BLaER1 treated with 17β-estradiol and CSF1 and Interleukin-3, amounts not matched to agents 10 nM and 100 nM (cell line): ENCODE data around the gene SRSF7.
A peak's percentile ranks its signal among the peaks of the same experiment; 100 is the strongest.
"Not testable (repeated sequence)": the region's sequence is repeated elsewhere in the genome, so short reads cannot be mapped to it uniquely, and the experiment has no call there.

Experiments
- H3K27ac ChIP-seq, 11 experiments: shearing (Covaris generic); formaldehyde crosslinking; 2 replicates each; pipeline ENCODE4 v1.8.1; 2022
- H3K27me3 ChIP-seq, 11 experiments: shearing (Covaris generic); formaldehyde crosslinking; 2 replicates each; pipeline ENCODE4 v1.8.1; 2022
- H3K36me3 ChIP-seq, 11 experiments: shearing (Covaris generic); formaldehyde crosslinking; 2 replicates each; pipeline ENCODE4 v1.8.1; 2022
- H3K4me1 ChIP-seq, 10 experiments: shearing (Covaris generic); formaldehyde crosslinking; 2 replicates each; pipeline ENCODE4 v1.8.1; 2022
- H3K4me2 ChIP-seq, 11 experiments: shearing (Covaris generic); formaldehyde crosslinking; 2 replicates each; pipeline ENCODE4 v1.8.1; 2022
- H3K4me3 ChIP-seq, 10 experiments: shearing (Covaris generic); formaldehyde crosslinking; 2 replicates each; pipeline ENCODE4 v1.8.1; 2022
- H3K9ac ChIP-seq, 11 experiments: shearing (Covaris generic); formaldehyde crosslinking; 2 replicates each; pipeline ENCODE4 v1.8.1; 2022
- H3K9me3 ChIP-seq, 11 experiments: shearing (Covaris generic); formaldehyde crosslinking; replicated peaks in 1 of 11; 2 replicates each; pipeline ENCODE4 v1.8.1; 2022
- H4K20me1 ChIP-seq, 11 experiments: shearing (Covaris generic); formaldehyde crosslinking; 2 replicates each; pipeline ENCODE4 v1.8.1; 2022
- Cebpa-rat ChIP-seq, 11 experiments: shearing (Covaris generic); IDR thresholded peaks; 2 replicates each; pipeline ENCODE4 v1.8.1; 2022

SRSF7 gene

GRCh38 chr2:38706846-38707345, 44.3 kb downstream of the SRSF7 start:
- no peak overlapping the region for H3K4me2 ChIP-seq
- no peak overlapping the region for H3K4me3 ChIP-seq
- no peak overlapping the region for H3K9ac ChIP-seq
- peaks cover 0 to 10% (median 0%) of the 10 kb centered on the region in 11 experiments; a peak in 7 of 22 replicates for H3K9me3 ChIP-seq
- no peak for TF ChIP-seq Cebpa-rat (IDR thresholded peaks at IDR 0.05)
- peaks cover 0 to 5% (median 0%) of the 10 kb centered on the region in 11 experiments; a peak in 1 of 22 replicates for H3K27me3 ChIP-seq
- H4K20me1 ChIP-seq, result no peaks in the 10 kb centered on the region; a peak in 1 of 22 replicates
- H3K27ac ChIP-seq, result no peak overlapping the region
- peaks cover 0 to 6% (median under 1%) of the 10 kb centered on the region in 10 experiments; a peak in 6 of 20 replicates for H3K4me1 ChIP-seq
- peaks cover 0 to 39% (median 18%) of the 10 kb centered on the region in 11 experiments; a peak in 12 of 22 replicates for H3K36me3 ChIP-seq

GRCh38 chr2:38704664-38705063, 46.5 kb downstream of the SRSF7 start:
- H4K20me1 ChIP-seq, result no peaks in the 10 kb centered on the region; a peak in 1 of 22 replicates

GRCh38 chr2:38703336-38703735, 47.8 kb downstream of the SRSF7 start:
- not testable (repeated sequence) for H3K9ac ChIP-seq, H4K20me1 ChIP-seq, H3K27me3 ChIP-seq, H3K4me2 ChIP-seq, H3K27ac ChIP-seq, H3K4me3 ChIP-seq
- Histone ChIP-seq H3K9me3 (peaks cover 0 to 10% (median 0%) of the 10 kb centered on the region in 11 experiments; a peak in 6 of 22 replicates), H3K4me1 (peaks cover 0 to 17% (median 4%) of the 10 kb centered on the region in 10 experiments; a peak in 7 of 20 replicates), H3K36me3 (peaks cover 0 to 22% (median 0%) of the 10 kb centered on the region in 11 experiments; a peak in 6 of 22 replicates)

More at GRCh38 chr2:38704664-38705063, 46.5 kb downstream of the SRSF7 start:
- peaks cover 0 to 17% (median 4%) of the 10 kb centered on the region in 10 experiments; a peak in 8 of 20 replicates for H3K4me1 ChIP-seq
- no peak overlapping the region for H3K27ac ChIP-seq
- peaks cover 0 to 18% (median under 1%) of the 10 kb centered on the region in 11 experiments; a peak in 7 of 22 replicates for H3K36me3 ChIP-seq
- H3K27me3 ChIP-seq, result peaks cover 0 to 5% (median 0%) of the 10 kb centered on the region in 11 experiments; a peak in 1 of 22 replicates
- H3K4me2 ChIP-seq, result no peak overlapping the region
- no peak overlapping the region for H3K4me3 ChIP-seq
- H3K9ac ChIP-seq, result no peak overlapping the region
- peaks cover 0 to 10% (median 0%) of the 10 kb centered on the region in 11 experiments; a peak in 6 of 22 replicates for H3K9me3 ChIP-seq
- no peak for TF ChIP-seq Cebpa-rat (IDR thresholded peaks at IDR 0.05)

- H3K9me3 ChIP-seq, result peaks cover 0 to 10% (median 0%) of the 10 kb centered on the region in 11 experiments; a peak in 6 of 22 replicates
- peak overlapping the region in 1 of 11 experiments; percentile 38; a peak in 1 of 22 replicates for H3K4me2 ChIP-seq
- H3K9ac ChIP-seq, result no peak overlapping the region
- no peaks in the 10 kb centered on the region; a peak in 1 of 22 replicates for H4K20me1 ChIP-seq
- H3K4me1 ChIP-seq, result peaks cover 0 to 17% (median 4%) of the 10 kb centered on the region in 10 experiments; a peak in 7 of 20 replicates
- H3K27ac ChIP-seq, result no peak overlapping the region
- H3K4me3 ChIP-seq, result no peak overlapping the region
- no peak for TF ChIP-seq Cebpa-rat (IDR thresholded peaks at IDR 0.05)
- H3K36me3 ChIP-seq, result peaks cover 0 to 24% (median 0%) of the 10 kb centered on the region in 11 experiments; a peak in 6 of 22 replicates
- peaks cover 0 to 5% (median 0%) of the 10 kb centered on the region in 11 experiments; a peak in 1 of 22 replicates for H3K27me3 ChIP-seq
Measured at GRCh38 chr2:38702413-38702812, 48.7 kb downstream of the SRSF7 start.

GRCh38 chr2:38701542-38701941, 49.6 kb downstream of the SRSF7 start:
- TF ChIP-seq Cebpa-rat (IDR thresholded peaks at IDR 0.05), result no peak
- Histone ChIP-seq H3K9me3 (peaks cover 0 to 10% (median 0%) of the 10 kb centered on the region in 11 experiments; a peak in 6 of 22 replicates), H3K27me3 (peaks cover 0 to 5% (median 0%) of the 10 kb centered on the region in 11 experiments; a peak in 1 of 22 replicates), H3K27ac (no peak overlapping the region), H3K9ac (no peak overlapping the region), H3K4me2 (peak overlapping the region in 6 of 11 experiments; percentile 16 to 50 (median 42); a peak in 10 of 22 replicates), H3K36me3 (peaks cover 0 to 24% (median 0%) of the 10 kb centered on the region in 11 experiments; a peak in 6 of 22 replicates), H4K20me1 (no peaks in the 10 kb centered on the region; a peak in 1 of 22 replicates), H3K4me1 (peaks cover 0 to 17% (median 4%) of the 10 kb centered on the region in 10 experiments; a peak in 7 of 20 replicates), H3K4me3 (no peak overlapping the region; a peak in 1 of 20 replicates)

- Histone ChIP-seq H3K4me3 (no peak overlapping the region; a peak in 1 of 20 replicates), H3K4me1 (peaks cover 0 to 17% (median 4%) of the 10 kb centered on the region in 10 experiments; a peak in 7 of 20 replicates), H3K9ac (no peak overlapping the region), H3K36me3 (peaks cover 0 to 24% (median 0%) of the 10 kb centered on the region in 11 experiments; a peak in 6 of 22 replicates), H3K27me3 (peaks cover 0 to 5% (median 0%) of the 10 kb centered on the region in 11 experiments; a peak in 1 of 22 replicates), H3K27ac (no peak overlapping the region), H3K9me3 (peaks cover 0 to 10% (median 0%) of the 10 kb centered on the region in 11 experiments; a peak in 6 of 22 replicates), H4K20me1 (no peaks in the 10 kb centered on the region; a peak in 1 of 22 replicates), H3K4me2 (peak overlapping the region in 6 of 11 experiments; percentile 16 to 50 (median 42); a peak in 8 of 22 replicates)
- no peak for TF ChIP-seq Cebpa-rat (IDR thresholded peaks at IDR 0.05)
Measured at GRCh38 chr2:38700881-38701458, 50.2 kb downstream of the SRSF7 start.

- H3K4me1 ChIP-seq, result peaks cover 0 to 17% (median 4%) of the 10 kb centered on the region in 10 experiments; a peak in 7 of 20 replicates
- no peaks in the 10 kb centered on the region for H4K20me1 ChIP-seq
- H3K36me3 ChIP-seq, result peaks cover 0 to 16% (median 3%) of the 10 kb centered on the region in 11 experiments; a peak in 6 of 22 replicates
- no peak overlapping the region for H3K4me3 ChIP-seq
- H3K9me3 ChIP-seq, result peaks cover 0 to 10% (median 0%) of the 10 kb centered on the region in 11 experiments; a peak in 6 of 22 replicates
- TF ChIP-seq Cebpa-rat (IDR thresholded peaks at IDR 0.05), result no peak
- peaks cover 0 to 4% (median 0%) of the 10 kb centered on the region in 11 experiments; a peak in 1 of 22 replicates for H3K27me3 ChIP-seq
- no peak overlapping the region for H3K27ac ChIP-seq
- H3K4me2 ChIP-seq, result no peak overlapping the region
- no peak overlapping the region for H3K9ac ChIP-seq
Measured at GRCh38 chr2:38700113-38700785, 50.9 kb downstream of the SRSF7 start.

- no peaks in the 10 kb centered on the region for H3K27me3 ChIP-seq
- TF ChIP-seq Cebpa-rat (IDR thresholded peaks at IDR 0.05), result no peak
- peaks cover 0 to 10% (median 0%) of the 10 kb centered on the region in 11 experiments; a peak in 6 of 22 replicates for H3K9me3 ChIP-seq
- no peak overlapping the region for H3K9ac ChIP-seq
- H3K4me2 ChIP-seq, result no peak overlapping the region
- H3K27ac ChIP-seq, result no peak overlapping the region
- no peak overlapping the region for H3K4me3 ChIP-seq
- H3K36me3 ChIP-seq, result peaks cover 0 to 15% (median 3%) of the 10 kb centered on the region in 11 experiments; a peak in 6 of 22 replicates
- peaks cover 11 to 29% (median 17%) of the 10 kb centered on the region in 10 experiments for H3K4me1 ChIP-seq
- H4K20me1 ChIP-seq, result no peaks in the 10 kb centered on the region
Measured at GRCh38 chr2:38698467-38699003, 52.6 kb downstream of the SRSF7 start.
